NCI-H2029 treated with DMSO at 0.1 percent for 48 hours (cell line): ENCODE data around the gene RAD51AP1.
"Not testable (repeated sequence)": the region's sequence is repeated elsewhere in the genome, so short reads cannot be mapped to it uniquely, and the experiment has no call there.

ENCODE experiments used
- DNase-seq: peaks from one replicate; lab custom pipeline; 2025; lab: John Stamatoyannopoulos, UW

RAD51AP1 gene, protein sequence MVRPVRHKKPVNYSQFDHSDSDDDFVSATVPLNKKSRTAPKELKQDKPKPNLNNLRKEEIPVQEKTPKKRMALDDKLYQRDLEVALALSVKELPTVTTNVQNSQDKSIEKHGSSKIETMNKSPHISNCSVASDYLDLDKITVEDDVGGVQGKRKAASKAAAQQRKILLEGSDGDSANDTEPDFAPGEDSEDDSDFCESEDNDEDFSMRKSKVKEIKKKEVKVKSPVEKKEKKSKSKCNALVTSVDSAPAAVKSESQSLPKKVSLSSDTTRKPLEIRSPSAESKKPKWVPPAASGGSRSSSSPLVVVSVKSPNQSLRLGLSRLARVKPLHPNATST

DNA sequence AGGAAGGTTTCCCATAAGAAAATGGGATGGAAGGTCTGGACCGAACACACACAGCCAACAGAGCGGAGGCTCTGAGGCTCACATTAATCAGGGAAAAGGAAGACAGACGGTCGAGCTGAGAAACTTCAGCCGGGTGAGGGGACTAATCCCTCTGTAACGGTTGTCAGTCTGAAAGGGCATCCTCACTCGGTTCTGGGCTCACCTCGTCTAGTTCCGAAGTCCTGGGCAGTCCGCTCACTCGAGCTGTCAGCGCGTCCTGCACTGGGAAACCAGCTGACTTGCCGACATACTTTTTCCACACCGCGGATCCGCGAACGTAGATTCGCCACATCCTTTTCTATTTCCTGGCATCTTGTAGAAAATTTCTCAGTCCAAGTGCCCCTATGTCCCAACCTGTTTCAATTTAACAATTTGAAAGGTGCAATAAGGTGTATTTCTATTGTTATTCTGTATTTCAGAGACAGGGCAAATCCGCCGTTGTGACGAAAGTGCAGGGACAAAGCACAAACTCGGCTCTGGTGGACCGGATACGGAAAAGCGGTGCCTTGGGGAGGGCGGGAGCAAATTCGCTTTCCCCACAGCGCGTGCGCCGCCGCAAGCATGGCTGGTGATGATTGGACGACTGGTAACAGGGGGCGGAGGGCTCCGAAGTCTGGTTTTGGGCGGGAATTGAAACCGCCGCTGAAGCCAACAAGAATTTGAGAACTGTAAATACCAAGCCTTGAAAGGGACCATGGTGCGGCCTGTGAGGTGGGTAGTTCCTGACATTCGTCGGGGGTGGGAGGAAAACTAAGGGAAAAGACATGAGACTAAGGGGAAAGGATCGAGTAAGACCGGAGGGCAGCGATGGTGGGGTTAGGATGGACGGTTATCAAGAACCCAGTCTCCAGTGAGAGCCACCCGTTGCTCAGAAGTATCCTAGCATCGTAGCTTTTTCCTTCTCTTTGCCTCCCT is at the start of gene RAD51AP1:
RAD51AP1 (plus strand) TSS at position 684 of the 954 bp plus-strand sequence; CDS start at position 734, 50 bp downstream.
- peak; percentile 74 for DNase-seq

DNA sequence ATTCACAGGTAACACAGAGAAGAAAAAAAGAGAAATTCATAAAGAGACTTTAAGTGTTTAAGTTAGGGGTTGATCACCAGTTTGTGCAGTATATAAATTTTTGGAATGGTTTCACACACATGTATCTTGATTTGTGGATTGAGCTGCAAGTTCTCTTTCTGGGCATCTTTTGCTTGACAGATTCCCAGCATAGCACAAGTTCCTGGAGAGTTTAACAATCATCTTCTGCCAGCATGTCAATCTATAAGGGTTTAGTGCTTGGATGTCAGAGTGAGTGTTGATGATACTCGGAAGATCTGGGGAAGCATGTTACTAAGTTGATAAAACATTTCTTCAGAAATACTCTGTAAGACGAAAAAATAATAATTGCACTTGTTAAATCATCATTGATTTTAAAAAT is 49.1 kb upstream of the RAD51AP1 start:
- DNase-seq, result no peak

DNA sequence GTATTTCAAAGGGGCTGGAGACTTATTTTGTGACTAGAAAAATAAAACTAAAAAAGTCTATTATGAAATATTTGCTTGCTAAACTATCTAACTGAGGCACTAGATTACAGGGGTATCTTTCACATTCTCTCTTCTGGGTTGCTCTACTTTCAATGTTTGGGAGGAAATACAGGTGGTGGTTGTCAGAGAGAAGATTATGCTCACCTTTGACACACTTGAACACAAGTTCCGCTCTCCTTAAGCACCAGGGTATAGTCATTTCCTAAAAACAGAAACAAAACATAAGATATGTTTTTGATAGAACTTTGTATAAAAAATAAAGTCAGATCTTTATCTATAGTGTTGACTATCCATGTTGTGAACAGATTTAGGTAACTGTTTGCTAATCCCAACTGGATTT is 47.7 kb upstream of the RAD51AP1 start:
- no peak for DNase-seq

DNA sequence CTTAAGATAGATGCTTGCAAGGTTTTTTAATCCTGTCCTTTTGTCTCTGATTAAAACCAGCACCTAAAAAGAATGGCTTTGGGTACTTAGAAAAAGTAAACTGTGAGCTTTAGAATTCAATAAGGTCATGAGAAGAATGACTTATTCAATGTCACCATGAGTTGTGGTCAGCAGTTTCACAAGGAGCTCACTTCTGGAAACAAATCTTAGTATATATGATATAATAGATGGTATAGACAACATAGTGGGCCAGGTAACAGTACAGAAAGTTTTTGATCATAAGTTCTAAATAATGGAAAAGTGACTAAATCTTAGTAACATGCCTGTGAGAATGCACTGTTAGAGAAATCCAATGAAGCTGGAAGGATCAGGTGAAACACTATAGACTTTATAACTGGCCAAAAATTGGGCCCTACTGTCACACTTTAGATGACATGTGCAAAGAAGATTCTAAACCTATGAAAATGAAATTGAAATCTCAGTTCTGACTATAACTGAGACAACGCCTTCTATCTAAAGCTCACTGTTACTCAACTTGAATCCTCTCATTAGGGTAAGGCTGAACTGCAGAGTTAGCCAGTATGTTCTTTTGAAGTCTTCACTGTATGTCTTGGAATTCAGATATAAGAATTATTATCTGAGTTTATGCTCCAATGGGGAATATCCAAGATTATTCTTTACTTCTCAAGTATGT is 42.4 kb upstream of the RAD51AP1 start:
- no peak for DNase-seq

DNA sequence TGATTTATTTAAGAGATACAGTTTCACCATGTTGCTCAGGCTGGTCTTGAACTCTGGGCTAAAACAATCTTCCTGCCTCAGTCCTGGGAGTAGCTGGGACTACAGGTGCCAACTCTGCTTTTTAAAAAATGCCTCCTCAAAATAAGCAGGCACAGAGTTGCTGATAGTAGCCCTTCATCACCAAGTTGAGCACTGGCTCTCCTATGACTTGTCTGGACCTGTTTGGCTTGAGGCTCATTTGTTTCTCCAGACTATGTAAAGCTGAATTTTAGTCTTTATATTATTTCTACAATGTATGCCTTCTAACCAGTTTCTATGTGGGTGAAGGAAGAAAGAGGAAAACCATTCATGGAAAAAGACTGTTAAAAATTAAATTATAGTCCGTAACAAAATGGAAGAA is 39.5 kb upstream of the RAD51AP1 start:
- DNase-seq, result no peak

DNA sequence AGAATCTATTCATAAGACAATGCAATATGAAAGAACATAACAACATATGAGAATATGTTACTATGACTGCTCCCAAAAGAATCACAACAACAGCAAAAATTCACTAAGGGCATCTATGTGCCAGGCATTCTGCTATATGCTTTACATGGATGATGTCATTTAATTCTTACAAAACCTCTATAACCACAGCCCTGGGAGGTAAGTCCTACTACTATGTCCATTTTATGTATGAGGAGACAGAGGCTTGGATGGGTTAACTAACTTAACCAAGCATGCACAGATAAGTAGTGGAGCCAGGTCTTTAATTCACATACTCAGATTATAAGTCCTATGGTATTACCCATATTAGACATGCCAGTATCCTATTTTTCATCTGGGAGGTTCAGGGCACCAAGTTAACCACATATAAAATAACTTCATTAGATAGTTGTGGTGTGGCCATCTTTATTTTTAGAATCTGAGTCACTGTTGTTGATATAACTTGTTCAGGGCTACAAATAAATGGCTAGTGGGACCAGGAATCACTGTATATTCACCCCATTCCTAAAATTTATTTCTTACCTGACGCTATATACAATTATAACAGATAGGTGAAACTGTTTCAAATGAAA is 33.2 kb upstream of the RAD51AP1 start:
- DNase-seq, result no peak

DNA sequence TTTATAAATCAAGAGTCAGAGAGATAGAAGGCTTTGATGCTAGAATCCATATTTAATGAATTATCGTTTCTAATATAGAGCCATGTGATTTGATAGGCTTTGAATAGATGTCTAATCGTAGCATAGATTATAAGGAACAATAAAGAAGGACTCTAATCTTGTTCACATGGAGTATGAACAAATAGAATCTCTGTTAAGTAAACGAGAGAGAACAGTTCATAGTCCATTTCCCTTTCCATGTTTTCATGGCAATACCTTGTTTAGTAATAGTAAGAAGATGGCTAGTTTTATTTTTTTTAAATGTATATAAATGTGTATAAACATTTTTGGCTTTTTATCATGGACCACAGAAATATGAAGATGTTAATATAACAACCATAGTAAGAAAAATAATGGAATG is 32.3 kb upstream of the RAD51AP1 start:
- no peak for DNase-seq

DNA sequence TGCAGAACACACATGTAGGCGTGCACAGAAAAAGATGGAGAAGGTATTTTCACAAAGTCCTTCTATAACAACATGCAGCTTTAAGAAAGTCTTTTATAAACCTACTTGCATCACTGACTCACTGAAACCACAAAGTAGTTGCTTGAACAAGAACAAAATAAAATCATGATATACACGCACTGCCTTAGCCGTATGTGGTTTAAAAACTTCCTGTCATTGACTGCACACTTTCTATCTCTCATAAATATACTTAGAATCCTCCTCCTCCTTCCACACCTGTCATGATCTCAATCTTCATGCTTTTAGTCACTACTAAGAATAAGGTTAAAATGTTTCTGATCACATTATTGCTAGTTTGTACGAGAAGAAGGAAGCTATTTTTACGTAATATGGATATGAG is 31.8 kb upstream of the RAD51AP1 start:
- DNase-seq, result no peak

DNA sequence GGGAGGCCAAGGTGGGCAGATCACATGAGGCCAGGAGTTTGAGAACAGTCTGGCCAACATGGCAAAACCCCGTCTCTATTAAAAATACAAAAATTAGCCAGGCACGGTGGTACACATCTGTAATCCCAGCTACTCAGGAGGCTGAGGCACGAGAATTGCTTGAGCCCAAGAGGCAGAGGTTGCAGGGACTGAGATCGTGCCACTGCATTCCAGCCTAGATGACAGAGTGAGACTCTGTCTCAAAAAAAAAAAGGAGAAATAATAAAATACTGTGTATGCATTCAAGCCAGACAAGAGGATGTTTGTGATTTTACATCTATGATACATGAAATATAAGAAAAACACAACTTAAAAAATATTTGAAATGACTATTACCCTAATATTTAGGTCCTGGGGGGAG is 30.2 kb upstream of the RAD51AP1 start:
- not testable (repeated sequence) for DNase-seq

DNA sequence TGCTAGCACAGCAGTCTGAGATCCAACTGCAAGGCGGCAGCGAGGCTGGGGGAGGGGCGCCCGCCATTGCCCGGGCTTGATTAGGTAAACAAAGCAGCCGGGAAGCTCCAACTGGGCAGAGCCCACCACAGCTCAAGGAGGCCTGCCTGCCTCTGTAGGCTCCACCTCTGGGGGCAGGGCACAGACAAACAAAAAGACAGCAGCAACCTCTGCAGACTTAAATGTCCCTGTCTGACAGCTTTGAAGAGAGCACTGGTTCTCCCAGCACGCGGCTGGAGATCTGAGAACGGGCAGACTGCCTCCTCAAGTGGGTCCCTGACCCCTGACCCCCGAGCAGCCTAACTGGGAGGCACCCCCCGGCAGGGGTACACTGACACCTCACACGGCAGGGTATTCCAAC is 29.4 kb upstream of the RAD51AP1 start:
- DNase-seq, result not testable (repeated sequence)

DNA sequence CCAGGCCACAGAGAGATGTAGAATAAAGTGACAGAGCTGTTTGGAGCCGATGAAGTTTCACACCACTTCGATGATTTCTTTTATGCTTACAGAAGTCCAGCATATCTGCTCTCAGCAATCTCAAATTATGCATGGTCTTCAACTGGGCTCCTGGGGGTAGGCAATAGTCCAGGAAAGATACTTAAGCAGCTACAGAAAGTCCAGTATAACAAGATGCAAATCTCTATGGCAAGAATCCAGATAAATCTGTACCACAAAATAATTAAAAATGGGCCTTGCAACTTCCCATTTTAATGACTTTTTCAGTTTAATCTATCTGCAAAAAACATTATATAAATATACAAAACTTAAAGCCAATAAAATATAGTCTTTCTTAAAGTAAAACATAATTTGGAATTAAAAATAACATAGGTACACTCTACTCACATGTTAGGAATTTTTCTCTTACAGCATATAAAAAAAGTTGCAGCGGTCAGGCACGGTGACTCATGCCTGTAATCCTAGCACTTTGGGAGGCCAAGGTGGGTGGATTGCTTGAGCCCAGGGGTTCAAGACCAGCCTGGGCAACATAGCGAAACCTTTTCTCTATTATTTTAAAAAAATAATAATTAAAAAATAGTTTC is 20.5 kb upstream of the RAD51AP1 start:
- DNase-seq, result no peak

DNA sequence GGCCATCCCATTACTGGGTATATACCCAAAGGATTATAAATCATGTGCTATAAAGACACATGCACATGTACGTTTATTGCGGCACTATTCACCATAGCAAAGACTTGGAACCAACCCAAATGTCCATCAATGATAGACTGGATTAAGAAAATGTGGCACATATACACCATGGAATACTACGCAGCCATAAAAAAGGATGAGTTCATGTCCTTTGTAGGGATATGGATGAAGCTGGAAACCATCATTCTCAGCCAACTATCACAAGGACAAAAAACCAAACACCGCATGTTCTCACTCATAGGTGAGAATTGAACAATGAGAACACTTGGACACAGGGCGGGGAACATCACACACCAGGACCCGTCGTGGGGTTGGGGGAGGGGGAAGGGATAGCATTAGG is 15.2 kb upstream of the RAD51AP1 start:
- not testable (repeated sequence) for DNase-seq

DNA sequence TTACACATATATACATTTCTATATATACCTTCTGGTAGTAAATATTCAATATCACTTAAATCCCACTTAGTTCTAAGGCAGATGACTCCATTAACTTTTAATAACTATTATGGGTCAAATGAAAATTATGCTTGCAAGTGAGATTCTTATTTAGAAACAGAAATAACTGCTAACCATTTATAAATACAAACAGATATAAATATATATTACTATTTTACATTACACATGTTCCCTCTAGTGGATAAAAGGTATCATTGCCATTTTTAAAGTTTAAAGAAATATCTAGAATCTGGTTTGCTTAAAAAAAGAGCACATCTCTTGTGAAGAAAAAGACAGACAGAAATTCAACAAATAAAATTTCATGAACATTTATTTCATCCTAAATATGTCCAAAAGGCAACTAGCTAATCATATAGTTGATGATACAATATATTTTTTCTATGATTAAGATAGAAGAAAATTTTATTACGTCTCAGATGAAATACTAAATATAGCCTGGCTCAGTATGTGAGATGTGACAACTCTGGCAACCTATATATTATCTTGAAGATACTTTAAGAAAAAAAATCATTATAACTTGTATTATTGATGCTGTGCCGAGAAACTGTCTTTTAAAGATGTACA is 11.7 kb upstream of the RAD51AP1 start:
- DNase-seq, result peak; percentile 5

DNA sequence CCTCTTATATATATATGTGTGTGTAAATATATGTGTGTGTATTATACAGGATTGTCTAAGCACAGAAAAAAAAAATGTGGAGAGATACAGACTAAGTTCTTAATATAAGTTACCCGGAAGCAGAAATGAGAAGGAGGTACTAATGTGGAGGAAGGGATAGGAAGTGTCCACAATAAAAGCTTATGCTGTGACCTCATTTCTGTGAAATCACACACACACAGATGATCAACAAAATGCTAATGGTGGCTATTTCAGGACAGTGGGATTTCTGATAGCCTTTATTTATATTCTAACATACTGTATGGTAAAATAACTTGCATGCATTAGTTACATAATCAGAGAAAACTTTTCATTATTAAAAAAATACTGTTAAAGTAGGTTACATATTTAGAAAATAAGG is 8.5 kb upstream of the RAD51AP1 start:
- DNase-seq, result no peak

DNA sequence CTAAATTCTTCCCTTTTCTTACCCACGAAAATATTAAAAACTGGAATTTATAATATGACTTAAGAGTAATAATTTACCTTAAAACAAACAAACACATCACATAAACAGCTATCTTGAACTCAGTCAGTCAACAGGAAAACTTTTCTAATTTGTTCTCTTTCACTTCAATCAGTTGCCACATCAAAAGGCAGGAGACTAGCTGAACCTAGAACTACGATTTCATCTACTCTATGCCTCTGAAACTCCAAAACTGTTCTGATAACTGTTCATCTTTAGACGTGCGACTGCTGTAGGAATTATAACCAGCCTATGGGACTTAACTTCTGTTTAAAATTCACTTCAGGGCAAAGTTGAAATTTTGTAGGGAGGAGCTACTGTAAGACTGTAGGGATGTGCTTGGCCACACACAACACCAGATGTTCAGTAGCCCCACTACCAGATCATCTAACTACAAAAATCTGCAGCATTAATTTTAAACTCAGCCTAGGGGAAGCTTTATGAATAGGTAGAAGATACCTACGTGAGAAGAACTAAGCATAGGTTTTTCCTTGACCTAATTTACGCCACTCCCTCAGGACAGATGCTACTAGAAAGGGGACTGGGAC is 7.6 kb upstream of the RAD51AP1 start:
- no peak for DNase-seq

DNA sequence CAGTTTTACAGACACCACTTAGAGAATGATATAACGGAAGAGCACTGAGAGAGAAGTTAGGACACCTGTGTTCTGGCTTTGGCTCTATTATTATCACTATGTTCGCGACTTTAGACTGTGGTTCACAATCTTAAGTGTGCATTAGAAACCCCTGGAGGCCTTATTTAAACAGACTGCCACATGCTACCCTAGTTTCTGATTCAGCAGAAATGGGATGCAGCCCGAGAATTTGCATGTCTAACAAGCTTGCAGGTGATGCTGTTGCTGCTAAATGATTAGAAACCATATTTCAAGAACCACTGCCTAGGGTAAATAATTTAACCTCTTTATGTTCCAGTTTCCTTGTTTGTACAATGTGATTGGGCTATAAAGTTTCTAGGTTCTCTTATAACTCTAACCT is 3.6 kb upstream of the RAD51AP1 start:
- no peak for DNase-seq

DNA sequence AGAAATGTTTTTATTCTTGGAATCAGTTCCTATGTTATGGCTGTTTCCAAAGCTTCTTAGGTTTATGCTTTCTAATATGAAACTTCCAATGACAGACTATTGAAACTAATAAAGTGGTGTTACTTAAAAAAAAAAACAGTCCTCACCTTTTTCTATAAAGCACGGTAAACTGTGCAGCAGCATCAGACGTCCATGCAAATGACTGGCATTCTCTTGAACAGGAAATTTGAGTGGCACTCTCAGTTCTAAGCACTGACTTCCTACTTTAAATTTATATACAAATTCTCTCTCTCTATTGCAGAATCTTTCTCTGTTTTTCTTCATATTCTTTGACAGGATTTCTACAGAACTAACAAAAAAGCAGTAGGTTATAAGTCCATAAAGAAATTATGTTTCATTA is 2.8 kb upstream of the RAD51AP1 start:
- DNase-seq, result no peak

DNA sequence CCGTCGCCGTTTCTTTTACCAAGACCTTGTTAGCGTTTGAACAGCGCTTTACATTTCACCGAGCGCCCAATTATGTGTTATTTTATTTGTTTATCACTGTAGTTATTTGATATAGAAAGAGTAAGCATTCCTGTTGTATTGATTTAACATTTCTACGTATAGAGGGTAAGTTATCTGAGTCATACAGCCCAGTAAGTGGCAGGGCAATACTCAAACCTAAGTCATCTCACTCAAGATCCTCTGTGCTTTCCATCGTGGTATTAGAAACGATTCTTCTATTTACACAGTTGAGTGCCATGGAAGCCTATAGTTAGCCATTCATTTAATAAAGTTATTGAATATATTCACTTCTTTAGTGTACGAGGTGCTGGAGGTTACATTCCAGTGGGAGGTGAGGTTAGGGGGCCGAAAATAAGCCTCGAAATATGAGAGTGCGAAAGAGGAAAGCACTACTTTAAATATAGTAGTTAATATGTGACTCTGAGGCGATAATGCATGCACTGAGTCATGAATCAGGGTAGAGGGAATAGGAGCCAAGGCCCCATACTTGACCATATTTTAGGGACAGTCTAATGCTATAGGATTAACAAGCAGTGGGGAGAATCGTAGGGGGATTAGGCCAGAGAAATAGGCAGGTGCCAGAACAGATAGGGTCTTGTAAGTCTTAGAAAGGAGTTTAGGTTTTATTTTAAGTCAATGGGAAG is 629 bp downstream of the RAD51AP1 start:
- DNase-seq, result no peak

DNA sequence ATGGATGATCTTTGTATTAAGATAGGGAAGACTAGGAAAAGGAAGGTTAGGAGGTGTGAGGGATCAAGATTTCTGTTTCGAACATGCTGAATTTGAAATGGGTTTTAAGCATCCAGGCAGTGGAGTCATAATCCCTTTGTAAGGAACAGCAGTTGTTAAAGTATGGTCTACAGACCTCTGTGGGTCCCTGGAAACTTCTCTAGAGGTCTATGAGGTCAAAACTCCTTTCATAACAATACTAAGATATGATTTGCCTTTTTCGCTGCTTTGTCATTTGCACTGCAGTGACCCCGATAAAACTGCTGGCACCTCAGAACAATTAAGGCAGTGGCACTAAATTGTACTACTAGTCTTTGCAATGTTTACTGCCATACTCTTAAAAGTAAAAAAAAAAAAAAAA is 1.5 kb downstream of the RAD51AP1 start:
- DNase-seq, result no peak

DNA sequence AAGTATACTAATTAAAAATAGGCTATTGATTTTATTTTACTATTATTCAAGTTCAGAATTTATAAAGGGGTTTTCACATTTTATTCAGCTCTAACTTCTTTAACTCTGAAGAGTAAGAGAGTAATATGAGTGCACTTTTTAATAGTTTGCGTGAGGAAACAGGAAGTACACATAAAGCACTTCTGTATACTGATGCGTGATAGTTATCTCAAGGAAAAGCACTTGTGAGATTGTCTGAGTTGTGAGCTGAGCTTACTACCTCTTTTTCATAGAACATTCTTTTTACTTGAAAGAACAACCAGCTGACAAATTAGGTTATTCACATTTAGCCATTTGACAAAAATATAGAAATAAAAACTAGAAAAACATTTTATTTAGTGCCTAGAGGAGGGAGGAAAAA is 1.9 kb downstream of the RAD51AP1 start:
- DNase-seq, result no peak
